Measurements from ENCODE around the gene PSD2. TPM values are rescaled to one million over a fixed set of nuclear protein-coding genes. Genes with fewer than 3 reads are reported as not detected.
A peak's percentile ranks its signal among the peaks of the same experiment; 100 is the strongest.

PSD2 gene
- total RNA-seq, 4 donors from 2014 or later = 0.10 TPM; not detected in 3

DNA sequence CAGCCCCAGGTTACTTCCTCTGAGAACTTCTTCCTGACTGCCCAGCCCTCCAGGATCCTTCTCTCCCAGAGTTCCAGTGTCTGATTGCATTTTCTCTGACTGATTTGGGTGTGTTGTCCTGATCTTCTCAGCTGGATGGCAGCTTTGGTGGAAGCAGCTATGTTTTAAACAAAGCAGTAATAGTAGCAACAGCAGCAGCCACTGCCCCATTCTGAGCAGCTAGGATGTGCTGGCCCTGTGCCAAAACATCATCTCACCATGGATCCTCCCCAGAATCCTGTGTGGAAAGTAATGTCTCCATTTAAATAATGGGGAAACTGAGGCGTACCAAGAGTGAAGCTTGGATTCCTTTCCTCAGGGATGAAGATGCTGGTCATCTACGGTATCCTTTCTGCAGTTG is 46.4 kb upstream of the PSD2 start:
- H3K4me1 ChIP-seq = peaks cover 24 to 27% of the 10 kb centered on the region in 2 donors
- intact Hi-C loops (cut with DNase I; ENCODE audit: low total_unique reads) (loop anchor here (5.0 kb wide), 2 partner anchors 52 to 112 kb away; no protein-coding TSS in a partner anchor), in situ Hi-C loops (cut with MboI; ENCODE audit: low sequenced_read_pairs in 4 of 4) (no loop called here)
- DNase-seq = no peak
- no peaks in the 10 kb centered on the region for H3K9me3 ChIP-seq
- H3K4me3 ChIP-seq = no peak overlapping the region
- no peak overlapping the region for H3K27ac ChIP-seq
- TF ChIP-seq POLR2A (IDR thresholded peaks at IDR 0.05) = no peak
- TF ChIP-seq CTCF (IDR thresholded peaks at IDR 0.05 in 4 of 5, conservative IDR thresholded peaks at IDR 0.05 in 1 of 5) = no peak
- H3K27me3 ChIP-seq = peaks cover 29 to 39% (median 32%) of the 10 kb centered on the region in 3 donors
- no peaks in the 10 kb centered on the region for H3K36me3 ChIP-seq
- no peak for ATAC-seq

- H3K36me3 ChIP-seq = no peaks in the 10 kb centered on the region
- no peak overlapping the region for H3K4me3 ChIP-seq
- H3K27me3 ChIP-seq = peaks cover 49 to 59% (median 52%) of the 10 kb centered on the region in 3 donors
- ATAC-seq (no peak), DNase-seq (no peak)
- no peak for TF ChIP-seq POLR2A (IDR thresholded peaks at IDR 0.05)
- TF ChIP-seq CTCF (IDR thresholded peaks at IDR 0.05 in 4 of 5, conservative IDR thresholded peaks at IDR 0.05 in 1 of 5) = no peak
- H3K4me1 ChIP-seq = peaks cover 24 to 30% of the 10 kb centered on the region in 2 donors
- H3K9me3 ChIP-seq = no peaks in the 10 kb centered on the region
- in situ Hi-C loops (cut with MboI; ENCODE audit: low sequenced_read_pairs in 4 of 4) (no loop called here), intact Hi-C loops (cut with DNase I; ENCODE audit: low total_unique reads) (no loop called here)
- H3K27ac ChIP-seq = no peak overlapping the region
Observed at GRCh38 chr5:139751236-139751635, 44.4 kb upstream of the PSD2 start.

GRCh38 chr5:139752506-139753473 is 42.8 kb upstream of the PSD2 start:
- TF ChIP-seq CTCF (IDR thresholded peaks at IDR 0.05 in 4 of 5, conservative IDR thresholded peaks at IDR 0.05 in 1 of 5) (no peak), POLR2A (IDR thresholded peaks at IDR 0.05) (no peak)
- H3K27me3 ChIP-seq = peaks cover 44 to 54% (median 46%) of the 10 kb centered on the region in 3 donors
- DNase-seq (no peak), ATAC-seq (no peak)
- no peak overlapping the region for H3K4me3 ChIP-seq
- in situ Hi-C loops (cut with MboI; ENCODE audit: low sequenced_read_pairs in 4 of 4) = no loop called here
- no peak overlapping the region for H3K27ac ChIP-seq
- intact Hi-C loops (cut with DNase I; ENCODE audit: low total_unique reads) = no loop called here
- no peaks in the 10 kb centered on the region for H3K36me3 ChIP-seq
- H3K4me1 ChIP-seq = peaks cover 8 to 16% of the 10 kb centered on the region in 2 donors
- no peaks in the 10 kb centered on the region for H3K9me3 ChIP-seq

DNA sequence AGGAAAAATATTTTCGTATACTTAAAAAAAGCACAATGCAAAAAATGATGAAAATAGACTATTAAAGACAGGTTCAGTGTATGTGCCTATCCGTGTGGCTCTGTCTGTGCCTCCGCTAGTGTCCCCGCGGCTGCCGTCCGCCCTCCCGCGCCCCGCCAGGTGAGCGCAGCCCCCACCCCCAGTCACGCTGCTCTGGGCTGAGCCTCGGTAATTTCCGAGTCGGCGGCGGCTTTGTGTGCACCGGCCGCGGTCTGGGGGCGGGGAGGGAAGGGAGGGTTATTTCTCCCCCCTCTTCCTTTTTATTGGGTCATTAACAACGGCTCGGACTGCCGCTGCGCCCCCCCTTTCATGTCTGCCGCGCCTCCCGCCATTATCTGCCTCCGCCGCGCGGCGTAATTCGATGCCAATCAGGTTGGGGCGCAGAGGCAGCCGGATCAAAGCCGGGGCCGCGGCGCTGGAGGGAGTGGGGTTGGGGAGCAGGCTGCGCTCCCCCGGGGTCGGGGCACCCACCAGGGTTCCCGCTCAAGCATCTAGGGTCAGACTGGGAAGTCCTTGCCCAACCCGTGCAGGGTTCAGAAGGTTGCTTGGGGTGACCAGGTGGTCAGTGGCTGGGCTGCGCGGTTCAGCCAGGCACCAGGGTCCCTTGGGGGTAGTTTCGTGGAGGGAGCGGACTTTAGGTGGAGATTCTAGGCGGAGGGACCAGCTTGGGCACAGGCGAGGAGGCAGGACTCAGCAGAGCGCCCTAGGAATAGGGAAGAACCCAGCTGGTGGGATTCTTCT is 39.5 kb upstream of the PSD2 start:
- in situ Hi-C loops (cut with MboI; ENCODE audit: low sequenced_read_pairs in 4 of 4) (no loop called here), intact Hi-C loops (cut with DNase I; ENCODE audit: low total_unique reads) (no loop called here)
- DNase-seq = no peak
- Histone ChIP-seq H3K9me3 (no peaks in the 10 kb centered on the region), H3K27ac (no peak overlapping the region), H3K4me1 (peaks cover 7 to 8% of the 10 kb centered on the region in 2 donors), H3K4me3 (peak overlapping the region in 3 of 4 donors; percentile 15 to 40 (median 37)), H3K27me3 (peaks cover 31 to 44% (median 31%) of the 10 kb centered on the region in 3 donors), H3K36me3 (no peaks in the 10 kb centered on the region)
- TF ChIP-seq CTCF (IDR thresholded peaks at IDR 0.05 in 4 of 5, conservative IDR thresholded peaks at IDR 0.05 in 1 of 5) = no peak
- ATAC-seq = no peak

Measured in gastrocnemius medialis (tissue), 4 donors.